Endothelial cell of umbilical vein (primary cell): ENCODE results near the gene RNF183.
"Not testable (repeated sequence)": the region's sequence is repeated elsewhere in the genome, so short reads cannot be mapped to it uniquely, and the experiment has no call there.

ENCODE experiments used
- CTCF ChIP-seq, 2 donors: IDR thresholded peaks; 1 replicate in 1 of 2; 2 replicates in 1 of 2; pipeline ENCODE4 v1.5.1; 2011; ENCODE audit warnings: low read length in 2 of 2, mild to moderate bottlenecking in 2 of 2, moderate library complexity in 2 of 2, control low read depth in 1 of 2, inconsistent platforms in 1 of 2, low read depth in 1 of 2; ENCODE audit not compliant: insufficient read depth in 1 of 2; ENCODE audit errors: extremely low read depth in 1 of 2
- EZH2 ChIP-seq: IDR thresholded peaks from 2 replicates; pipeline ENCODE4 v1.6.1; 2012; ENCODE audit warnings: borderline replicate concordance, low read depth, mild to moderate bottlenecking, moderate library complexity, low read length, inconsistent platforms; ENCODE audit not compliant: severe bottlenecking
- GATA2 ChIP-seq: IDR thresholded peaks from 2 replicates; pipeline ENCODE4 v1.7.0; 2011; ENCODE audit warnings: low read depth, mild to moderate bottlenecking, moderate library complexity, mixed read lengths, low read length; ENCODE audit not compliant: insufficient read length, insufficient read depth
- JUN ChIP-seq: IDR thresholded peaks from 2 replicates; pipeline ENCODE4 v1.6.1; 2011; ENCODE audit warnings: borderline replicate concordance, low read depth; ENCODE audit not compliant: insufficient read length, insufficient read depth
- MYC ChIP-seq: IDR thresholded peaks from one replicate; pipeline ENCODE4 v1.6.1; 2011; ENCODE audit warnings: mild to moderate bottlenecking, low read depth, low read length
- POLR2A ChIP-seq: IDR thresholded peaks from 2 replicates; pipeline ENCODE4 v1.6.1; 2012; ENCODE audit warnings: low read depth, mild to moderate bottlenecking, control low read depth, low read length
- POLR2AphosphoS5 ChIP-seq: IDR thresholded peaks from 2 replicates; pipeline ENCODE4 v1.6.1; 2012; ENCODE audit warnings: low read depth, mild to moderate bottlenecking, control low read depth, low read length, moderate library complexity; ENCODE audit not compliant: insufficient read depth
- TF ChIP-seq, protein P1 (sequence below): IDR thresholded peaks from 2 replicates; pipeline ENCODE4 v1.6.1; 2011; ENCODE audit not compliant: insufficient read depth, insufficient read length

- TF ChIP-seq POLR2A; CTCF (IDR thresholded peaks at IDR 0.05; ENCODE audit: extremely low read depth in 1 of 2, insufficient read depth in 1 of 2, low read depth in 1 of 2, low read length in 2 of 2); MYC; EZH2; POLR2AphosphoS5; JUN; GATA2: not testable (repeated sequence)
- TF ChIP-seq, protein P1, sequence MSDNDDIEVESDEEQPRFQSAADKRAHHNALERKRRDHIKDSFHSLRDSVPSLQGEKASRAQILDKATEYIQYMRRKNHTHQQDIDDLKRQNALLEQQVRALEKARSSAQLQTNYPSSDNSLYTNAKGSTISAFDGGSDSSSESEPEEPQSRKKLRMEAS, result not testable (repeated sequence)
Measured at GRCh38 chr9:113296247-113296646, 6.9 kb downstream of the RNF183 start.
